Large intestine (tissue), 3 donors: ENCODE data around the gene SPRY2. TPM values are rescaled to one million over a fixed set of nuclear protein-coding genes. Genes with fewer than 3 reads are reported as not detected.
"Not testable (repeated sequence)": the region's sequence is repeated elsewhere in the genome, so short reads cannot be mapped to it uniquely, and the experiment has no call there.

Source experiments
- DNase-seq, 2 donors: peaks; one replicate each; pipeline versions ENCODE4 v3.0.0 to v3.0.0-alpha.2; 2013
- H3K27ac ChIP-seq: one replicate; pipeline ENCODE4 v1.5.1; 2013; ENCODE audit warnings: low read length
- H3K27me3 ChIP-seq: 2 replicates; pipeline ENCODE4 v1.6.1; 2013; ENCODE audit warnings: low read length; ENCODE audit not compliant: control insufficient read depth, insufficient read depth
- H3K36me3 ChIP-seq: 2 replicates; pipeline ENCODE4 v1.6.1; 2013; ENCODE audit warnings: low read length; ENCODE audit not compliant: control insufficient read depth, insufficient read depth
- H3K4me1 ChIP-seq: one replicate; pipeline ENCODE4 v1.6.1; 2013; ENCODE audit warnings: low read length; ENCODE audit not compliant: control insufficient read depth, insufficient read depth
- H3K4me3 ChIP-seq: one replicate; pipeline ENCODE4 v1.5.1; 2013; ENCODE audit warnings: low read length
- H3K9me3 ChIP-seq: one replicate; pipeline ENCODE4 v1.6.1; 2013; ENCODE audit warnings: mild to moderate bottlenecking, low read depth, low read length, moderate library complexity; ENCODE audit not compliant: control insufficient read depth
- WGBS: methylation state at CpG from one replicate; pipeline ENCODE4 v1.1.5; 2013; ENCODE audit warnings: low lambda C conversion rate; ENCODE audit not compliant: insufficient coverage; 5-methylcytosine and 5-hydroxymethylcytosine counted together
- polyA plus RNA-seq: library from polyadenylated mRNA; unstranded; fragments of 120-200 nt; gene quantifications from one replicate; pipeline ENCODE4 v1.2.1, GENCODE V29; 2013

The SPRY2 gene
- polyA plus RNA-seq, 1 donor = 77.8 TPM

DNA sequence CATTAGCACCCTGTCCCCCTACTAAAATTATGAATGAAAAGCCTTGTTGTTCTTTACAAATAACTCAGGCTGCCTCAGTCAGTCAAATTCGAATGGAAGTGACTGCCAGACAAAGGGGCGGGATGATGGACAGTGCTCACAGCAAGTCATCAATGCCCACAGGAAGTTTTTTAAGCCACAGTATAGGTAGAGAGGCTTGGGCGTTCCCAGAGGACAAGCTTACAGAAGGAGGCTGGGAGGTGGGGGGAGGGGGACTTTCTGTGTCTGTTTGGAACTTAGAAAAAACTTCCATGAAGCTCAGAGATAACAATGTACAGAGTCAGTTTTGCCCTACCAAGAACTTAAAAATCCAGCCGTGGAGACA lies 18.5 kb upstream of the SPRY2 start:
- Histone ChIP-seq H3K9me3 (peaks cover 3% of the 10 kb centered on the region), H3K27ac (no peak overlapping the region), H3K36me3 (no peaks in the 10 kb centered on the region), H3K27me3 (no peaks in the 10 kb centered on the region), H3K4me1 (peaks cover 32% of the 10 kb centered on the region), H3K4me3 (no peak overlapping the region)
- no peak for DNase-seq
- 100% methylated on average over 1 of the region's 4 CpGs for WGBS

DNA sequence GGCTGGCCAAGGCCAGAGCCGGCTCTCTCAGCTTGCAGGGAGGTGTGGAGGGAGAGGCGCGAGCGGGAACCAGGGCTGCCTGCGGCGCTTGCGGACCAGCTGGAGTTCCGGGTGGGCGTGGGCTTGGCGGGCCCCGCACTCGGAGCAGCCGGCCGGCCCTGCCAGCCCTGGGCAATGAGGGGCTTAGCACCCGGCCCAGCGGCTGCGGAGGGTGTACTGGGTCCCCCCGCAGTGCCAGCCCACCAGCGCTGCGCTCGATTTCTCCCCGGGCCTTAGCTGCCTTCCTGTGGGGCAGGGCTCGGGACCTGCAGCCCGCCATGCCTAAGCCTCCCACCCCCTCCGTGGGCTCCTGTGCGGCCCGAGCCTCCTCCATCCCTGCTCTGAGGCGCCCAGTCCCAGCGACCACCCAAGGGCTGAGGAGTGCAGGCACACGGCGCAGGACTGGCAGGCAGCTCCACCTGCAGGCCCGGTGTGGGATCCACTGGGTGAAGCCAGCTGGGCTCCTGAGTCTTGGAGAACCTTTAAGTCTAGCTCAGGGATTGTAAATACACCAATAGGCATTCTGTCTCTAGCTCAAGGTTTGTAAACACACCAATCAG lies 14.7 kb upstream of the SPRY2 start:
- not testable (repeated sequence) for H3K27me3 ChIP-seq, DNase-seq, H3K9me3 ChIP-seq, H3K4me3 ChIP-seq, H3K27ac ChIP-seq, H3K36me3 ChIP-seq
- no CpG with 5 or more reads among the region's 32 CpGs for WGBS
- peaks cover 10% of the 10 kb centered on the region for H3K4me1 ChIP-seq

DNA sequence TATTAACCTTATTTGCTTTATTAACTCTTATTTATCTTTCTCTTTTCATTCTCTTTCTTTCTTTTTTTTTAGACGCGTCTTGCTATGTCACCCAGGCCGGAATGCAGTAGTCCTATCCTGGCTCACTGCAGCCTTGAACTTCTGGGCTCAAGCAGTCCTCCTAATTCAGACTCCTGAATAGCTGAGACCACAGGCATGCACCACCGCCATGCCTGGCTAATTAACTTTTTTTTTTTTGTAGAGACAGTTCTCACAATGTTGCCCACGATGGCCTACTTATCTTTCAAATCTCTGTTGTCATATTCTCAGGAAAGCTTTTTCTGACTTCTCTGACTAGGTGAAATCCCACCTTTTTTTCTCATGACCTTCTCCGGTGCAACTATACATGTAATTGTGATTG lies 7.8 kb upstream of the SPRY2 start:
- Histone ChIP-seq H3K4me1 (peaks cover 3% of the 10 kb centered on the region), H3K9me3 (no peaks in the 10 kb centered on the region), H3K4me3 (no peak overlapping the region), H3K36me3 (no peaks in the 10 kb centered on the region), H3K27ac (no peak overlapping the region), H3K27me3 (no peaks in the 10 kb centered on the region)
- 96% methylated on average over 5 of the region's 6 CpGs for WGBS
- no peak for DNase-seq

DNA sequence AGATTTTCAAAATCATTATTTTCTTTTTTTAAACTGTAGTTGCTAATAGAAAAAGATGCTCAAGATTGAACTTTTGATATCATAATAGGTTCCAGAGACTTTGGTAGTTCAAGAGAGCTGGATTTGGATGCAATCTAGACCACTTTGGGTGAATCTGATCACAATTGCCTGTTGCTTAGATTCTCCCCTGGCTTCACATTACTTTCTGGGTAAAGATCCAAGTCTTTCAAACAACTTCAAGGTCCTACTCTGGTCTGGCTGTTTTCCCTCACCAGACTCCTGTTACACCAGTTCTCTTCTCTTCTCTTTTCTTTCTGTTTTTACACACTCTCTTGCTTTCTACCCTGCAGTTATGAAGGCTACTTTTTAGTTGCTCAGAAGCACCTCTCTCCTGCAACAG lies 7.4 kb upstream of the SPRY2 start:
- Histone ChIP-seq H3K27me3 (no peaks in the 10 kb centered on the region), H3K27ac (no peak overlapping the region), H3K4me3 (no peak overlapping the region), H3K4me1 (peaks cover 3% of the 10 kb centered on the region), H3K36me3 (no peaks in the 10 kb centered on the region), H3K9me3 (no peaks in the 10 kb centered on the region)
- no peak for DNase-seq

DNA sequence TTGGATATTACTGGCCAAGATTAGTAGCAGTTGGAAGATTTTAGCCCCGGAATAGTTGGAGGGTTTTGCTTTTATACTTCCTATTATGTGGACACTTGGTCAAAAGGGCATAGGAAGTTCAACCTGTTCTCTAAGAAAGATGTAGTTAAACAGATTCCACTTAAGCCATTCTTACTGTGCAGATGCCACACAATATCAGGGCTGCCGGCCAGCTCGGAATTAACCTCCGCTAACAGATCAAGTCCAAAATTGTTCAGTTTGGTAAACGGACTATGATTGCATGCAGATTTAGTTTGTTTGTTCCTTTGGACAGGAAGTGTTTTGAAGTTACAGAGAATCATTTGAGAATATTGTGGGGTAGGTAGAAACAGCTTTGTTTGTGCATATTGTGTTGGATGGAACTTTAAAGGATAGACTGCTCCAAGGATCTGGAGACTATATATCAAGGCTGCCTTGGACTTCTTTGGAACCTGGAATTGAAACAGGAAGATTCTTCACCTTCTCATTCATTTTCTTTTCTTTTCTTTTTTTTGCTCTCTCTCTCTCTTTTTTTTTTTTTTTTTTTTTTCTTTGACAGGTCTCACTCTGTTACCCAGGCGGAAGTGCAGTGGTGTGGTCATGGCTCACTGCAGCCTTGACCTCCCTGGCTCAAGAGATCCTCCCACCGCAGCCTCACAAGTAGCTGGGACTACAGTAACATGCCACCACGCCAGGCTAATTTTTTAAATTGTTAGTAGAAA lies 5.0 kb upstream of the SPRY2 start:
- Histone ChIP-seq H3K36me3 (no peaks in the 10 kb centered on the region), H3K27ac (no peak overlapping the region), H3K9me3 (no peaks in the 10 kb centered on the region), H3K4me3 (no peak overlapping the region), H3K27me3 (no peaks in the 10 kb centered on the region), H3K4me1 (peaks cover 3% of the 10 kb centered on the region)
- no peak for DNase-seq
- WGBS = no CpG with 5 or more reads among the region's 8 CpGs

DNA sequence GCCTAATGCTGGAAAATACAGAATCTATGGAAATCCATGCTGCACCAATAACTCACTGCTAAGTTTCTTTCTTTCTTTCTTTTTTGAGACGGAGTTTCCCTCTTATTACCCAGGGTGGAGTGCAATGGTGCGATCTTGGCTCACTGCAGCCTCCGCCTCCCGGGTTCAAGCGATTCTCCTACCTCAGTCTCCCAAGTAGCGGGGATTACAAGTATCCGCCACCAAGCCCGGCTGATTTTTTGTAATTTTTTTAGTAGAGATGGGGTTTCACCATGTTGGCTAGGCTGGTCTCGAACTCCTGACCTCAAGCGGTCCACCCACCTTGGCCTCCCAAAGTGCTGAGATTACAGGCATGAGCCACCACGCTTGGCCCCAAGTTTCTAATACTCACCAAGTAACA lies 3.1 kb upstream of the SPRY2 start:
- H3K4me1 ChIP-seq, DNase-seq, H3K9me3 ChIP-seq, H3K4me3 ChIP-seq, H3K27me3 ChIP-seq, H3K36me3 ChIP-seq, H3K27ac ChIP-seq: not testable (repeated sequence)
- no CpG with 5 or more reads among the region's 11 CpGs for WGBS

DNA sequence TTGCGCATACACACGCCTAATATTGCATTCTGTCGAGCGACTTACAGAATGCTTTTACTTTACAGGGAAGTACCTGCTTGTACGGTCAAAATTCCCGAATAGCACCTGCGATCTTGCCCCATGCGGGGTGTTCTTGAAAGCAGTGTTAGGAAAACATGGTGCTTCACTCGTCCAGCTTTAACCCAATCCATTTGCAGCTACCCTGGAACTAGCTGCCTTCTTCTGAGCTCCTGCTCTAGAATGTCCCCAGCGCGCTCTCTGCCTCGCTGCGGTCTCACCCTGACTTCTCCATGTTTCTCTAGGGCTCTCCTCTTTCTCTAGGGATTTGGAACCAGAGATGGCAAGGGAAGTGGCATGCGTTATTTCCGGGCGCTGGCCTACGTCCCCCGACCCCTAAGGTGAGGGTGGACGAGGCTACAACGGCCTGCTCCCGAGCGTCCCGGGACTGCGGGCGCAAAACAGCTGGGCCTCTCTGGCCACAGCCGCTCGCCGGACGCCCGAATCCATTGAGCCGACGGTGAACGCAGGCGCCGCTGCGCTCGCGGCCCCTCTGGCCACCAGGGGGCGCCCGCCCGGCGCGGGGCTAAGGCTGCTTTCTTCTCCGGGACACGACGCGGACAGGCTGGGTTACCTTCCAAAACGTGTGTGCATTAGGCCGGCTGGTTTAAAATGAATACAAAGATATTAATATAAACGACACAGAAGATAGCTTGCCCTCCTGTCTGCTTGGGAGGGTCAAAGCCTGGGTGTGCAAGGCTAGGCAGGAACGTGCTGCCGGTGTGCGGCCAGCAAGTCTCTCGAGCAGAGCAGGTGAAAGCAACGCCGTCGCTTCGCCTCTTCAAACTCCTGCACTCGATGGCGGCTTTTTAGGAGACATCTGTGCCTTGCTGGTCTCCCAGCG lies 1.8 kb upstream of the SPRY2 start:
- H3K4me3 ChIP-seq = peak overlapping the region; percentile 89
- no peaks in the 10 kb centered on the region for H3K36me3 ChIP-seq
- no peaks in the 10 kb centered on the region for H3K9me3 ChIP-seq
- WGBS = 0% methylated on average over 4 of the region's 61 CpGs
- peak overlapping the region; percentile 97 for H3K27ac ChIP-seq
- DNase-seq = peak; percentile 75 to 90
- no peaks in the 10 kb centered on the region for H3K27me3 ChIP-seq
- peaks cover 3% of the 10 kb centered on the region for H3K4me1 ChIP-seq

DNA sequence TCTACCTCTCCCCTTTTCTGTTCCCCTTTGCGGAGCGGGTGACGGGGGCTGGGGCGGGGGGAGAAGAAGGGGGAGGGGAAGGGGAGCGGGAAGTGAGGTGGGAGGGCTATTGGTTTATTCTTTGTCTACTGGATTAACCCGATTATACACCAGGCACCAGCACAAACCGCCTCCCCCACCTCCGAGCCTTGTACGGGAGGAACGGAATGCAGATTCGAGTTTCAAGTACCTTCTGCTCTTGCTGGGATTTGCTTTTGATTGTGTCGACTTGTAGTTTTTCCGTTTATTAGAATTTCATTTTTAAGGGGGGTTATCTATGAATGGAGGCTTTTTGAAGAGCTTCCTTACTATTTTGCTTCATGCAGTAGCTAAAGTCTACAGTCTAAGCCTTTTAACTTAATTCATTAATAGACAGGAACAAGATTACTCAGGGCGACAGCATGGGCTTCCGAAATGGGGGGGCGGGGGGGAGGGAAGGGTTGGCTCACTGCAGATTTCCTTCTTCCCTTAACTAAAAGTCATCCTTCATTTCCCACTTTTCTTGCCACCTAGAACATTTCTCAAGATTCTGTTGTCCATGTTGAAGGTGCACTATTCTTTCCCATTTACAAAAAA lies 937 bp upstream of the SPRY2 start:
- peak overlapping the region; percentile 97 for H3K27ac ChIP-seq
- WGBS = 0% methylated on average over 1 of the region's 16 CpGs
- peaks cover 4% of the 10 kb centered on the region for H3K4me1 ChIP-seq
- DNase-seq = peak; percentile 45 to 77
- H3K4me3 ChIP-seq = peak overlapping the region; percentile 89
- peaks cover 8% of the 10 kb centered on the region for H3K36me3 ChIP-seq
- H3K27me3 ChIP-seq = no peaks in the 10 kb centered on the region
- H3K9me3 ChIP-seq = no peaks in the 10 kb centered on the region

DNA sequence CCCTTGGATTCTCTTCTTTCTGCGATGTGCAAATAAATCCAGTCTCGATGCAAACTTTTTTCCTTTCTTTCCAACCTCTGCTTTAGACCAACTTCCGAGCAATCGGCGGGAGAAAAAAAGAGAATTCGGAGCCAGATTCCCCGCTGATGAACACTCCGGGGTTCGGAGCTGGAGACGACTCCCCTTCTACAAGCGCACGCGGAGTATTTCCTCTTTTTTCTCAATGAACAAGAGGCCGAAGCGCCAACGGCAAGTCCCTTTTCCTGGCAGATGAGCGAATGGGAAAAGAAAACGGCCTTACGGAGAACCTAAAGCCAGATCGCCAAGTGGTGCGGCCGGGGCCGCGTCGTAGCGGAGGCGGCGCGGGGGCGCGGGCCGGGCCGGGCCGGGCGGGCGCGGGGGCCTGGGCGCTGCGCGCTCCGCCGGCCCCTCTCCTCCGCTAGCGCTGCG lies 250 bp downstream of the SPRY2 start:
- Histone ChIP-seq H3K4me3 (peak overlapping the region; percentile 89), H3K27ac (peak overlapping the region; percentile 97), H3K9me3 (no peaks in the 10 kb centered on the region), H3K27me3 (no peaks in the 10 kb centered on the region), H3K36me3 (peaks cover 14% of the 10 kb centered on the region), H3K4me1 (peaks cover 7% of the 10 kb centered on the region)
- WGBS = no CpG with 5 or more reads among the region's 45 CpGs
- DNase-seq = peak in 1 of 2 donors; percentile 59
